ENCODE results near the gene TFAM. TPM values are rescaled to one million over a fixed set of nuclear protein-coding genes. Genes with fewer than 3 reads are reported as not detected.

Gene TFAM
- total RNA-seq, 1 experiment from 2014 or later, result 74.4 TPM

- DNase-seq (ENCODE audit: low spot score) (no peak), ATAC-seq (no peak)
- no peak overlapping the region for H3K4me3 Mint-ChIP-seq
- CTCF ChIA-PET, result no interaction called here
- no peaks in the 10 kb centered on the region for H3K9me3 Mint-ChIP-seq
- POLR2A ChIA-PET, result no interaction called here
- H3K36me3 Mint-ChIP-seq, result no peaks in the 10 kb centered on the region
- H3K27me3 Mint-ChIP-seq (ENCODE audit: low read depth), result no peaks in the 10 kb centered on the region
- H3K4me1 Mint-ChIP-seq, result peaks cover 34% of the 10 kb centered on the region
- no peak for TF ChIP-seq ATF1 (CRISPR knock-in tag; IDR thresholded peaks at IDR 0.05)
- no peak for TF ChIP-seq ZNF121 (CRISPR knock-in tag; IDR thresholded peaks at IDR 0.05)
- no peak for TF ChIP-seq TEAD1 (CRISPR knock-in tag; IDR thresholded peaks at IDR 0.05)
- TF ChIP-seq SOX15 (CRISPR knock-in tag; IDR thresholded peaks at IDR 0.05), result no peak
- no peak for TF ChIP-seq ELF4 (CRISPR knock-in tag; IDR thresholded peaks at IDR 0.05; ENCODE audit: low read depth)
- TF ChIP-seq NR1H2 (CRISPR knock-in tag; IDR thresholded peaks at IDR 0.05), result no peak
- TF ChIP-seq NFATC4 (CRISPR knock-in tag; IDR thresholded peaks at IDR 0.05), result no peak
- TF ChIP-seq CREM (CRISPR knock-in tag; IDR thresholded peaks at IDR 0.05), result no peak
- no peak for TF ChIP-seq ZNF425 (CRISPR knock-in tag; conservative IDR thresholded peaks at IDR 0.05)
- no peak for TF ChIP-seq CTCF (IDR thresholded peaks at IDR 0.05)
- TF ChIP-seq GABPB1 (CRISPR knock-in tag; IDR thresholded peaks at IDR 0.05), result no peak
- TF ChIP-seq PRDM15 (CRISPR knock-in tag; IDR thresholded peaks at IDR 0.05), result no peak
- TF ChIP-seq ZBTB21 (CRISPR knock-in tag; IDR thresholded peaks at IDR 0.05; ENCODE audit: borderline replicate concordance), result no peak
- H3K27ac Mint-ChIP-seq, result no peak overlapping the region
These were observed 32.1 kb upstream of the TFAM start for GRCh38 chr10:58352956-58353610.

GRCh38 chr10:58356756-58357155 is 28.5 kb upstream of the TFAM start:
- Mint-ChIP-seq H3K36me3 (no peaks in the 10 kb centered on the region), H3K9me3 (no peaks in the 10 kb centered on the region), H3K27ac (no peak overlapping the region), H3K4me3 (no peak overlapping the region), H3K4me1 (peaks cover 23% of the 10 kb centered on the region), H3K27me3 (ENCODE audit: low read depth) (no peaks in the 10 kb centered on the region)
- ChIA-PET POLR2A (no interaction called here), CTCF (no interaction called here)
- no peak for DNase-seq (ENCODE audit: low spot score)
- no peak for TF ChIP-seq TCF7 (CRISPR knock-in tag; IDR thresholded peaks at IDR 0.05; ENCODE audit: low read depth)
- TF ChIP-seq CREB1 (CRISPR knock-in tag; IDR thresholded peaks at IDR 0.05), result no peak
- TF ChIP-seq ZNF532 (CRISPR knock-in tag; IDR thresholded peaks at IDR 0.05; ENCODE audit: borderline replicate concordance), result no peak
- TF ChIP-seq HMGA2 (CRISPR knock-in tag; IDR thresholded peaks at IDR 0.05), result no peak
- no peak for TF ChIP-seq RORB (CRISPR knock-in tag; IDR thresholded peaks at IDR 0.05)
- no peak for TF ChIP-seq FOXP4 (CRISPR knock-in tag; IDR thresholded peaks at IDR 0.05)
- no peak for TF ChIP-seq CBFB (CRISPR knock-in tag; IDR thresholded peaks at IDR 0.05; ENCODE audit: low read depth)
- no peak for TF ChIP-seq TEAD4 (CRISPR knock-in tag; IDR thresholded peaks at IDR 0.05)
- no peak for TF ChIP-seq NR1H2 (CRISPR knock-in tag; IDR thresholded peaks at IDR 0.05)
- ATAC-seq, result no peak

Measured in WTC11 (cell line).